HG03045 (cell line): ENCODE results near the gene NR4A1.

Experiments used
- ATAC-seq: cut with Tn5 transposase; IDR thresholded peaks from one replicate; pipeline ENCODE4 v1.9.1; 2021; ENCODE audit warnings: mild to moderate bottlenecking, moderate library complexity; ENCODE audit not compliant: unreplicated experiment

Gene NR4A1

GRCh38 chr12:52041035-52041434 lies 10.2 kb upstream of the NR4A1 start:
- no peak for ATAC-seq

DNA sequence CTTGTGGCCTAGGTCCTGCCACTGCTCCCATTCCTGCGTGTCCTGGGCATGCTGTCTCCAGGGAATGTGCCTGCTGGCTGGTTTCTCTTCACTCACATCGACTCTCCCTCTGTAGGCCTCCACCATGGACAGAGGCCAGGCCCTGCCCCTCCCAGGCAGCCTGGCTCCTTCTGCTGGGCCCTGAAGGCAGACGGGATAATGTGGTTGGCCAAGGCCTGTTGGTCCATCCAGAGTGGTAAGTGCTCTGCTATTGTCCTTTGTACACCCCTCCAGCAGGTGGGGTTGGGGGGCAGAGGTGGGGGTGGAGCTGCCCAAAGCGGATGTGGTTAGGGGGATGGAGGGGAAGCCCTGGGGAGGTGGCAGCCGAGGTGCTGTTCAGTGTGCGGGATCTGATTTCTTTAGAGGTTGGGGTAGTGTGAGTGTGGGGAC lies 9.5 kb upstream of the NR4A1 start:
- no peak for ATAC-seq

DNA sequence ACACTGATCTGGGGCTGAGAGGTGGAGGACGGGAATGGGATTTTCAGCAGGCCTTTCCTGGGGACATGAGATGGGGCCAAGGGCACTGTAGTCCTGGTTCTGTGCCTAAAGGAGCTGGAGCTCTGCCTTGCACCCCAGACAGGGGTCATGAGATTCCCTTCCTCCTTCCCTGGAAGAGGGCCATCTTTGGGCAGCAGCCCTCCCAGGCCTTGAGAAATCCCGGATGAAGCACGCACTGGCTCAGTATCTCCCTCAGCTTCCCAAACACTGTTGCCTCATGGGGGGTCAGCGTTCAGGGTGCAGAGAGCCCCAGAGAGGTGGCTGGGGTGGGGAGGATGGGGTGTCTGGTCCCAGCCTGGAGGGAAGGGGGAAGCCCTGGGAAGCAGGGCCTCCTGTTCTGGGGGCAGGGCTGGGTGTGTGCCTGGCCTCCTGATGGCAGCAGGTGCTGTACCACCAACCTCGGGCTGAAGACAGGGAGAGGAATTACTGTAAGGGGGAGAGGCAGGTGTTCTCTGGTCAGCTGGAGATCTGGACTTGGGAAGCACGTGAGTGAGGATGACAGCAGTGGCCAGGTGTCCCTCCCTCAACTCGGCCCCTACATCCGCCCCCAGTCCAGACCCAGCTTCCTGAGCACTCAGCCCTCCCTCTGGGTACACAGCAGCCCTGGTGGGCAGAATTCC lies 8.4 kb upstream of the NR4A1 start:
- no peak for ATAC-seq

DNA sequence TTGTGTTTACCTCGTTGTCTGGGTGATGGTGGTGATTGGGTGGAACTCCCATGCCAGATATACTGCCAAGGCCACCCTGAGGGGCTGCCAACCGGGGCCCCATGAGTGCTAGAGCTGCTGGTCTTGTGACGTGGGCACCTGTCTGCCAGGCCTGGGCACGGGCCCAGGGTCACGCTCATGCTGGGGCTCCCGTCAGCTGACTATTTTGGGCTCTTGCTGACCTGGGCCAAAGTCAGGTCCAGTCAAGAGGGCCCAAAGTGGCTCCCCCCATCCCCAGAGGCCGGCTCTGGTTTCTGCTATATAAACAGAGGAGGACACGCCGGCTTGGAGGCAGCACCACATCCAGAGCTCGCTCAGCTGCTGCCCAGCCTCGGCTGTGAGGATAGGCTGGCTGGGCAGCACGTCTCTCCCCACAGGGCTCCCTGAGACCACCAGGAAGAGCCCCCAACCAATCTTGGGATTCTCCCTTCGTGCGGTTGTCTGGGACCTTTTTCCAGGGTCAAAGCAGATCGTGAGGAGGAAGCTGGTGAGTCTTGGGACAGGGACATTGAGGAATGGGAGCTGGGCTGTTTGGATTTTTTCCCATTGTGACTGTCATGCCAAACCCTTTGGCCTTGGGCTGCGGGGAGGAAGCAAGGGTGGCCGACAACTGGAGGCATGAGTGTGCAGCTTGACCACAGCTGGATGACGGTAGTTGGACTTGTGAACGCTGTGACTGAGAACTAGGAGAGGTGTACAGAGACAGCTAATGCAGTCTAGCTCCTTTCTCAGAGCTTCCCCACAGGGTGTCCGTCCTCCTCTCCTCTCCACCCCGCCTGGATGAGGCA lies 7.6 kb upstream of the NR4A1 start:
- ATAC-seq = no peak

DNA sequence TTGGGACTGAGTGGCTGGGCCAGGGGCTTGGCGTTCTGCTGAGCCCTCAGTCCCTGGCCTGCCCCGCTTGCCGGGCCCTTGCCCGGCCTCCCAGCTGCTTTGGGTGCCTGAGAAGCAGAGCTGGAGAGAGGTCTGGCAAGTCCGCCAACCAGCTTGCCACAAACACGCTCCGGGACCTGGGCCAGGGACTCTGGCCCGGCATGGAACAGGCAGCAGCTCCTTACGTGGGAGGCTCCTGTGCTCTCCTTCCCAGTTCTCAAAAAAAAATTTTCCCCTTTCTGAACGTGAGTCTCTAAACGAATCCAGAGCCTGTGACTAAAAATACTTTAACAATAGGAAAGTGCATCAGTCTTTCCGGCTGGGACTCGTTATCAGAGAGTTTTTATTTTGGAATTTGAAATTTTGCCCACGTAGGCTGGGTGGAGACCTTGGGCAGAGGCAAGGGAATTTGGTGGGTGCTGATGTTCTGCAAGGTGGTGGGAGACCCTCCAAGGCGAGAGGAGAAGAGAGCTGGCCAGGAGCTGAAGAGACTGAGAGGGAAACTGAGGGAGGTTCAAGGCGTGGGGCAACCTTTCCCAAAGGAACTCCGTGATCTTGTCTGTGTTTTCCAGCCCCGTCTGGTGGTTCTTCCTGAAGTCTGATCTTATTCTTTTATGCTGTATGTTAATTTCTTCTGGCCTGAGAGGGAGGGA lies 6.8 kb upstream of the NR4A1 start:
- ATAC-seq = no peak

DNA sequence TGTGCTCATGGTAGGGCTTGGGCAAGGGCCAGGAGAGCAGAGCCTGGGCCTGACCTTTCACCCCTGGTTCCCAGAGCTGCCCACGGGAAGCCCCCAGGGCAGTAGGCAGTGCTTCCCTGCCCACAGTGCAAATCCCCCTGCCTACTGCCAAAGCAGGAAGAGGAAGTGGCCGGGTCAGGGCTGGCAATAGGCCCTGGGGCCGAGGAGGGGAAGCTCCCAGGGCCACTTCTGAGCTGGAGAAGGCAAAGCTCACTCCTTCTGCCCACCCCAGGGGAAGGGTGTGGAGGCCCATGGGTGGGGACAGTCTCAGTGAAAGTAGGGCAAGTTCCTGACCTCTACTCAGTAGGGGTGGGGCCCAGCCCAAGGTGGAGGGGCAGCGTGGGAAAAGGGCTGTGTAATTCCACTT lies 5.4 kb upstream of the NR4A1 start:
- no peak for ATAC-seq

GRCh38 chr12:52046859-52047258 lies 4.4 kb upstream of the NR4A1 start:
- no peak for ATAC-seq

DNA sequence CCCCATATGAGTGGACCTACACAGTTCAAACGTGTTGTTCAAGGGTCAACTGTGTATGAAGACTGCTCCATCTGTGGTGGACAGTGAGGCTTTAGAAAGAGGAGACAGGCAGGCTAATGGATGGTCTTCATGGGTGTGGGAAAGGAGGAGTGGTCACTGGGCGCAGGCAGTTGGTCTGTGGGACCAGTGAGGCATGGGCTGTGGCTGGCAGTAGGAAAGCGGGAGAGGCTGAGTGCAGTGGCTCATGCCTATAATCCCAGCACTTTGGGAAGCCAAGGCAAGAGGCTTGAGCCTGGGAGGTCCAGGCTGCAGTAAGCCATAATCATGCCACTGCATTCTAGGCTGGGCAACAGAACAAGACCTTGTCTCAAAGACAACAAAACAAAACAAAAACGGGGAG lies 2.0 kb upstream of the NR4A1 start:
- no peak for ATAC-seq

- ATAC-seq = no peak
These were observed 1.6 kb upstream of the NR4A1 start for GRCh38 chr12:52049688-52050087.

DNA sequence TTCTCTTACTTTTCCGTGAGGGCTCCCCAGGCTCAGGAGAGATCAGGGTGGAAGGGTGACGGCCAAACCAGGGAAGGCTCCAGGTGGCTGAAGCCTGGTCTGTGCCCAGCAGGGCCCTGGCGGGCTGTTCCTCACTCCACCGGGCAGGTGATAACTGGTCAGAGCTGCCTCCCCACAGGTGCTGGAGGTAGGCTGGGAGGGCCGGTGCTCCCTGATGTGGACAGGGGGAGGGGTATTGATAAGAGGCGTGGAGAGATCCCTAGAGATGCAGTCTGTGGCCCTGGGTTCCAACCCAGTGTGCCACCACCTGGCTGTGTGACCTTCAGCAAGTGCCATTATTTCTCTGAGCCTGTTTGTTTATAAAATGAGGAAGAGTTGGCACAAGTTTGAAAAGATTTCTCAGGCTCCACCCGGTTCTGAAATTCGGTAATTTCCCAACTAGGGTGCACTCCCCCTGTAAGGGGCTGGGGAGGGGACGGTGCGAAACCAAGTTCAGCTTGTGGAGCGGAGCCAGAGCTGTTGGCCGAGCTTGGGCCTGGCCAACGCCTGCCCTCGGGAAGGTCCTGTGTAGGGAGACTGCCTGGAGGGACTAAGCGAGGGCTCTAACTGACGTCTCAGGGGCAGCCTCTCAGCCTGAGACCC lies 1.0 kb upstream of the NR4A1 start:
- no peak for ATAC-seq

- no peak for ATAC-seq
These were observed 1.4 kb downstream of the NR4A1 start for GRCh38 chr12:52052468-52053186.

- ATAC-seq = no peak
These were observed 2.4 kb downstream of the NR4A1 start for GRCh38 chr12:52053536-52054209.

GRCh38 chr12:52054231-52054832 lies 3.1 kb downstream of the NR4A1 start:
- ATAC-seq = no peak

DNA sequence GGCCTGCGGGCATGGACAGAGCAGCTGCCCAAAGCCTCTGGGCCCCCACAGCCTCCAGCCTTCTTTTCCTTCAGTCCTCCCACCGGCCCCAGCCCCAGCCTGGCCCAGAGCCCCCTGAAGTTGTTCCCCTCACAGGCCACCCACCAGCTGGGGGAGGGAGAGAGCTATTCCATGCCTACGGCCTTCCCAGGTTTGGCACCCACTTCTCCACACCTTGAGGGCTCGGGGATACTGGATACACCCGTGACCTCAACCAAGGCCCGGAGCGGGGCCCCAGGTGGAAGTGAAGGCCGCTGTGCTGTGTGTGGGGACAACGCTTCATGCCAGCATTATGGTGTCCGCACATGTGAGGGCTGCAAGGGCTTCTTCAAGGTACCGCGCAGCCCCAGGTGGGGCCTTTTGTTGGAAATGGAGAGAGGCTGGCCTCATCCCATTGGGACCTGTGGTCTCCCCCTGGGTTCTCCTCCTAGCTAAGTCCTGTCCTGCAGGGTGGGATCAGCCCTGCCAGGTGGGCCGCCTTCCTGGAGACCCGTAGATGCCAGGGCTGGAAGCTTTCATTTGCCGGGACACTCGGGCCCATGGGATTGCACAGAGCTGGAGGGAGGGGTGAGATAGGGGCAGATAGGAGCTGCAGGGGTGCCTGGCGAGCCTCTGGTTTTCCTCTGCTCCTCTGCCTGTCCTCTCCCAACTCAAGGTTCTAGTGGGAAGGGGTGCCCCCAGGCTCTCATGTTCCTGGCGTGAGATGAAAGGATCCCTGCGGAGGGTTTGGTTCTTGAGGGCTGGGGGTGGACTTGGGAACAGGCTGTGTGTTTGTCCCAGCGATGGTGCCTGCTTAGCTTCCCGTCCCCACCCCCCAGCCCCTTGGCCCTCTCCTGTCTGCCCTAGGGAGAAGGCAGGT lies 3.8 kb downstream of the NR4A1 start:
- ATAC-seq = no peak

- ATAC-seq = no peak
These were observed 4.8 kb downstream of the NR4A1 start for GRCh38 chr12:52055731-52056711.

- ATAC-seq = no peak
These were observed 5.8 kb downstream of the NR4A1 start for GRCh38 chr12:52056801-52057637.
